ENCODE measurements around the gene CYP3A4. TPM values are rescaled to one million over a fixed set of nuclear protein-coding genes. Genes with fewer than 3 reads are reported as not detected.
"Not testable (repeated sequence)": the region's sequence is repeated elsewhere in the genome, so short reads cannot be mapped to it uniquely, and the experiment has no call there.

Gene CYP3A4
- total and polyA plus RNA-seq, 2 of the 8 experiments (the other 6 are each of a cell fraction or from before 2014, with no cell fraction given) = not detected

GRCh38 chr7:99737726-99738125, 46.3 kb downstream of the CYP3A4 start:
- Histone ChIP-seq H2BK5ac (ENCODE audit: low read depth, low read length) (no peak overlapping the region), H3K27me3 (replicated peaks in 1 of 4; ENCODE audit: control insufficient read depth in 3 of 4, extremely low read depth in 1 of 4, insufficient read depth in 3 of 4, low read length in 3 of 4) (no peaks in the 10 kb centered on the region), H4K5ac (ENCODE audit: insufficient read length, low read depth, low read length) (no peak overlapping the region), H2BK15ac (ENCODE audit: low read length) (no peak overlapping the region), H3K23ac (ENCODE audit: insufficient read length) (no peak overlapping the region), H3K4ac (replicated peaks; ENCODE audit: insufficient read length, low read depth, low read length) (no peak overlapping the region), H3K23me2 (ENCODE audit: low read depth, low read length) (no peaks in the 10 kb centered on the region), H3K4me3 (ENCODE audit: extremely low read depth in 1 of 4, insufficient read depth in 2 of 4, low read depth in 3 of 4, low read length in 4 of 4) (no peak overlapping the region), H3K27ac (ENCODE audit: low read depth, low read length) (no peak overlapping the region), H3K56ac (replicated peaks; ENCODE audit: insufficient read length, low read depth, low read length) (no peak overlapping the region), H3K18ac (ENCODE audit: extremely low read depth, low read length) (no peak overlapping the region), H3K9me3 (ENCODE audit: insufficient read depth in 2 of 2, low read depth in 1 of 2, low read length in 1 of 2) (no peaks in the 10 kb centered on the region), H3K4me1 (replicated peaks in 1 of 4; ENCODE audit: control insufficient read depth in 3 of 4, insufficient read depth in 4 of 4, low read length in 3 of 4) (peaks cover 0 to 7% (median 2%) of the 10 kb centered on the region in 4 experiments; a peak in 3 of 7 replicates), H3K79me2 (ENCODE audit: control insufficient read depth in 1 of 2, insufficient read depth in 2 of 2, low read length in 2 of 2) (no peaks in the 10 kb centered on the region), H4K20me1 (replicated peaks in 1 of 2; ENCODE audit: control insufficient read depth in 1 of 2, insufficient read depth in 2 of 2, low read length in 2 of 2) (no peaks in the 10 kb centered on the region), H2AFZ (ENCODE audit: low read length) (no peak overlapping the region), H2BK12ac (ENCODE audit: low read depth, low read length) (no peak overlapping the region), H2BK120ac (replicated peaks; ENCODE audit: low read depth, low read length) (no peak overlapping the region), H3K36me3 (ENCODE audit: control insufficient read depth in 2 of 4, insufficient read depth in 4 of 4, low read length in 3 of 4) (no peaks in the 10 kb centered on the region), H2AK5ac (ENCODE audit: low read depth, low read length) (no peak overlapping the region), H4K8ac (ENCODE audit: extremely low read depth, insufficient read depth, low read length) (no peak overlapping the region), H3K4me2 (ENCODE audit: insufficient read depth in 1 of 2, low read depth in 2 of 2, low read length in 2 of 2) (no peak overlapping the region), H4K91ac (replicated peaks; ENCODE audit: insufficient read length, low read length) (no peak overlapping the region), H3K9ac (replicated peaks in 1 of 4; ENCODE audit: extremely low read depth in 1 of 4, low read depth in 3 of 4, low read length in 3 of 4) (no peak overlapping the region), H3K14ac (ENCODE audit: insufficient read length) (no peak overlapping the region), H3K79me1 (ENCODE audit: low read depth, low read length) (no peaks in the 10 kb centered on the region), H2BK20ac (ENCODE audit: low read length) (no peak overlapping the region)
- DNase-seq (ENCODE audit: low read depth in 1 of 2, low spot score in 2 of 2) = no peak
- POLR2A ChIA-PET (ENCODE audit: partially characterized antibody) = no interaction called here
- WGBS, 2 experiments (ENCODE audit: extremely low coverage in 1 of 2, insufficient coverage in 1 of 2, insufficient read length in 1 of 2, insufficient replicate concordance in 2 of 2, low coverage in 1 of 2, low lambda C conversion rate in 2 of 2, missing lambda C conversion rate in 1 of 2) = 86% methylated on average over 1 of the region's 1 CpG; no CpG with 5 or more reads in 1 of the 2 experiments
- TF ChIP-seq SIRT6 (IDR thresholded peaks at IDR 0.05; ENCODE audit: low read length) = no peak
- CTCF ChIA-PET (ENCODE audit: partially characterized antibody) = interaction anchor here (0.5 kb wide), 1 partner anchor 79 kb away, joined by 5 read pairs; no protein-coding TSS in a partner anchor
- FAIRE-seq = no peak

GRCh38 chr7:99736667-99737066, 47.3 kb downstream of the CYP3A4 start:
- H2BK12ac ChIP-seq (ENCODE audit: low read depth, low read length); H3K18ac ChIP-seq (ENCODE audit: extremely low read depth, low read length); H3K4me1 ChIP-seq (replicated peaks in 1 of 4; ENCODE audit: control insufficient read depth in 3 of 4, insufficient read depth in 4 of 4, low read length in 3 of 4); H2BK20ac ChIP-seq (ENCODE audit: low read length); H3K56ac ChIP-seq (replicated peaks; ENCODE audit: insufficient read length, low read depth, low read length); H4K5ac ChIP-seq (ENCODE audit: insufficient read length, low read depth, low read length); H4K8ac ChIP-seq (ENCODE audit: extremely low read depth, insufficient read depth, low read length); H4K91ac ChIP-seq (replicated peaks; ENCODE audit: insufficient read length, low read length); H3K9ac ChIP-seq (replicated peaks in 1 of 4; ENCODE audit: extremely low read depth in 1 of 4, low read depth in 3 of 4, low read length in 3 of 4); DNase-seq (ENCODE audit: low read depth in 1 of 2, low spot score in 2 of 2); H3K4me2 ChIP-seq (ENCODE audit: insufficient read depth in 1 of 2, low read depth in 2 of 2, low read length in 2 of 2); H3K27ac ChIP-seq (ENCODE audit: low read depth, low read length); H2BK15ac ChIP-seq (ENCODE audit: low read length); H3K79me2 ChIP-seq (ENCODE audit: control insufficient read depth in 1 of 2, insufficient read depth in 2 of 2, low read length in 2 of 2); POLR2A ChIA-PET (ENCODE audit: partially characterized antibody); H3K4ac ChIP-seq (replicated peaks; ENCODE audit: insufficient read length, low read depth, low read length); H3K4me3 ChIP-seq (ENCODE audit: extremely low read depth in 1 of 4, insufficient read depth in 2 of 4, low read depth in 3 of 4, low read length in 4 of 4); FAIRE-seq; H3K9me3 ChIP-seq (ENCODE audit: insufficient read depth in 2 of 2, low read depth in 1 of 2, low read length in 1 of 2); H2AFZ ChIP-seq (ENCODE audit: low read length); H2BK5ac ChIP-seq (ENCODE audit: low read depth, low read length); H3K23ac ChIP-seq (ENCODE audit: insufficient read length); H3K36me3 ChIP-seq (ENCODE audit: control insufficient read depth in 2 of 4, insufficient read depth in 4 of 4, low read length in 3 of 4); H2BK120ac ChIP-seq (replicated peaks; ENCODE audit: low read depth, low read length); H3K79me1 ChIP-seq (ENCODE audit: low read depth, low read length); H2AK5ac ChIP-seq (ENCODE audit: low read depth, low read length); H4K20me1 ChIP-seq (replicated peaks in 1 of 2; ENCODE audit: control insufficient read depth in 1 of 2, insufficient read depth in 2 of 2, low read length in 2 of 2); H3K27me3 ChIP-seq (replicated peaks in 1 of 4; ENCODE audit: control insufficient read depth in 3 of 4, extremely low read depth in 1 of 4, insufficient read depth in 3 of 4, low read length in 3 of 4); H3K23me2 ChIP-seq (ENCODE audit: low read depth, low read length); H3K14ac ChIP-seq (ENCODE audit: insufficient read length): not testable (repeated sequence)
- CTCF ChIA-PET (ENCODE audit: partially characterized antibody) = interaction anchor here (1.0 kb wide), 1 partner anchor 93 kb away, joined by 3 read pairs; no protein-coding TSS in a partner anchor
- 93% methylated on average over 4 of the region's 4 CpGs; no CpG with 5 or more reads in 1 of the 2 experiments for WGBS, 2 experiments (ENCODE audit: extremely low coverage in 1 of 2, insufficient coverage in 1 of 2, insufficient read length in 1 of 2, insufficient replicate concordance in 2 of 2, low coverage in 1 of 2, low lambda C conversion rate in 2 of 2, missing lambda C conversion rate in 1 of 2)
